Renal pelvis (tissue), 4 donors: ENCODE data around the gene ATP5MC2. TPM values are rescaled to one million over a fixed set of nuclear protein-coding genes. Genes with fewer than 3 reads are reported as not detected.
"Not testable (repeated sequence)": the region's sequence is repeated elsewhere in the genome, so short reads cannot be mapped to it uniquely, and the experiment has no call there.

Source experiments
- DNase-seq: peaks from one replicate; pipeline ENCODE4 v3.0.0-alpha.2; 2013
- polyA plus RNA-seq, 3 donors: library from polyadenylated mRNA; unstranded; fragments of 120-200 nt; gene quantifications; one replicate each; pipeline ENCODE4 v1.2.1, GENCODE V29; 2013; ENCODE audit not compliant: insufficient read length in 3 of 3

The ATP5MC2 gene
- polyA plus RNA-seq, 3 donors = 595 to 667 (median 599) TPM

DNA sequence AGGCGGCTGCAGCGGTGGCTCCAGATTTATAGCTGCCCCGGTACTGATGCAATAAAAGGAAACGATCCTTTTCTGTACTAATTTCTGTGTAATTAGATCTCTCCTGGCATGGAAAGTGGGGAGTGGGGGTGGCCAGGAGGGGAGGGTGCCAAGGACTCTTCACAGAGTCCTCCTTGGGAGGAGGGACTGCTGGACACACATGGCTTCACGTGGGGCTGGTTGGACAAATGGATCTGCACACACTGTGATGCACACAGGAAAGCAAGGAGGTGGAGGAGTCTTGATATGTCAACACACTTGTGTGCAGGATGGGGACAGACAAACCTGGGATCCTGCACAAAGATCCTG is 23.8 kb upstream of the ATP5MC2 start:
- DNase-seq = peak; percentile 38

DNA sequence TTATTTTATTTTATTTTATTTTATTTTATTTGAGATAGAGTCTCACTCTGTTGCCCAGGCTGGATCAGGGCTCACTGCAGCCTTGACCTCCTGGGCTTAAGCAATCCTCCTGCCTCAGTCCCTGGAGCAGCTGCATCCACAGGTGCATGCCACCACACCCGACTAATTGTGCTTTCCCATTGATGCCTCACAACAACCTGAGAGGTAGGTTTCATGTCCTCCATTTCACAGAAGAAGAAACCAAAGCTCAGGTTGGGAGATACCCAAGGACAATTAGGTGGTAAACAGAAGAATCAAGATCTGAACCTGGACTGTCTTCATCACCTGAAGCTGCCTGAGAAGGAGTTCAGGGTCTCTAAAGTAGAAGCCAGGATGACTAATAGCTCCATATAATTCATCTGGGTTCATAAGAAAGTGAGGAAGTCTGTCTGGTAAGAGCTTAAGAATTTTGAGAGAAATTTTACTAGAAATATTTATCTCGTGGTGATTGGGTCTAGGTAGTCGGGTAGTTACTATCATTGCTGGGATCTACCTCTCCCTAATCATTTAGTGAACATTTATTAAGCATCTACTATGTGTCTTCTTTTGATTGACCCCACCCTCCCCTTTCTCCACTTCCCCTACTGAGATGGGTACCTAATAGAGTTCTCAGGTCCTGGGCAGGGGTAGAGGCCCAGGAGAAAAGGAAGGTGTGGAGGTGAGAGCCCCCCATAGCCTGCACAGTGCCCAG is 23.2 kb upstream of the ATP5MC2 start:
- DNase-seq = no peak

DNA sequence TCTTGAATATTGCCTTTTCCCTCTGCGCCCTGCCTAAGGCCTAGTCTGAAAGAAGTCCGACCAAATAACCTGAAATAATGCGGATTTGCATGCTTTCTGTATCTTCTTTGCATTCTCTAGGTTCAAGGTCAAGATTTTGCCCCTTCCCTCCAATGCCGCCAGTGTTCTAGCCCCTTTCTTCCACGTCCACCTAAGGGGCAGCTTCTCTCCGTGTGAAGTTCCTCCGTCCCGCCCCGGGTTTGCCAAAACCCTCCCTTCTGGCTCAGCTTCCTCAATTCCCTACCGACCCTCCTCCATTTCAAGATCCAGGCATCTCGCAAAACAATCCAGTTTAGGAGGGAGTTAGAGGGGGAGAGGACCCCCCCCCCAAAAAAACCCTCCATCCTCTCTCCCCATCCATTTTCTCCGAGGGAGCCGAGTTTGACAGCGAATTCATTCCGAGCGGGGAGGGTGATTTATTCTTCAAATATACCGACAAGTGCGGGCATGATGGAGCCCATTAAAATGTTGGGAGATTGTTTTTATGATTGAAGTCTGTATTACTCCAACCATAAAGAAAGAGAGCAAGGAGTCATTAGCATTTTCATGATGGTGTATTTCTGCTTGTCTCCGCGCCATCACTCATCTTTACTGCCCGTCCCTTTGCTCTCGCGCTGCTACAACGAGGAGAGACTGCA is 20.9 kb upstream of the ATP5MC2 start:
- DNase-seq = peak; percentile 56

DNA sequence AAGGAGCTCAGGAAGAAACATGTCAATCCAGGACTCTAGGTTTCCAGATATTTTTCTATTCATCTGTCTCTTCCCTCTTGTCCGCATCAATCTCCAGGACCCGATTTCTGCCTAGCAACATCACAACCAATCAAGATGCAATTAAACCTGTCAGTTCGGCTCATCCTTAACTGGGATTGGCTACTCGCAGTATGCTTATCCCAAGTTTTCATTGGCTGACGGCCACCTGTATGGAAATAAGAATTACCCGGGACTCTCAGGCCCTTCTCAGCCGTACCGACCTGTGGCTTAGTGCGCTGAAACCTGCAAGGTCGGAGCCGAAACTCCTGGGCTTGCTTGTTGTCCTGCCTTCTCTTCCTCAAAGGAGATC is 20.4 kb upstream of the ATP5MC2 start:
- DNase-seq = peak; percentile 91

DNA sequence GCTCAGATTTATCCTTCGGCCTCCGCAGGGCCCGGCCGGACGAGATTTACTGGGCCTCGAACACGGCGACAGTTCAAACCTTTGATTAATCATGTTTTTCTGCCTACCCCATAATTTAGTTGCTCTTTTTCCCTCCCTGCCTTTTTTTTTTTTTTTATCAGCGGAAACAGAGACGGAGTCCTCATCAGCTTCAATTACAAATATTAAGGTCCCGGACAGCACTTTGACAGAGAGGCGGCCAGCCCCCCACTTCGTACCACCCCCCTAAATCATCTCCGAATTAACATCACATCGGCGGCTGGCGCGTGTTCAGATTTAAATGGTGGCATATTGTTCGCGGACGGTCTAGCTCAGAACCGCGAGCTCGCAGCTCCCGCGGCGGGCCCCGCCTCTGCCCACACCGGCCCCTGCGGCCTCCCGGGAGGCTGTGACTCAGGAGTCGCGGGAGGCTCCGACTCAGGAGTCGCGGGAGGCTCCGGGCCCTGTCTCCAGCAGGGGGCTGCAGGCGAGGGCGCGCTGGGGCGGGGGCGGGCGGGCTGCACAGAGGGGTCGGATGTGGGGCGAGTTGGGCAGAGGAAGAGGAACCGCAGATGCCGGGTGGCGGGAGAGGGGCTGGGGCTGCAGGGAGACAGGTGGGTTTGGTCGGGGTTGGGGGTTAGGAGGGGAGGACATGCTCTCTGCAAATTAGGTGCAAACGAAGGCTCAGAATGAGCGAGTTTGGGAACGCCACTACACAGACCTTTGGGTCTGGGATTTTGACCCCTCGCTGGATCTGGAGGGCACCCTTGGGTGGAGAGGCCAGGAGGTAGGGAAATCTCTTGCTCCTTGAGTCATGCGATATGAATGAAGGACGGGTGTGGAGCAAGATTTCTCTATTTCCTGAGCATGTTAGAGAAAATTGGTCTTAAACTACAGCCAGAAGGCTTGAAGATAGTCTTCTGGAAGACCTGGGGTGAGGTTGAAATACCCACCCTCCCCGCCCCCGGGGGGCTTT is 19.6 kb upstream of the ATP5MC2 start:
- peak; percentile 42 for DNase-seq

DNA sequence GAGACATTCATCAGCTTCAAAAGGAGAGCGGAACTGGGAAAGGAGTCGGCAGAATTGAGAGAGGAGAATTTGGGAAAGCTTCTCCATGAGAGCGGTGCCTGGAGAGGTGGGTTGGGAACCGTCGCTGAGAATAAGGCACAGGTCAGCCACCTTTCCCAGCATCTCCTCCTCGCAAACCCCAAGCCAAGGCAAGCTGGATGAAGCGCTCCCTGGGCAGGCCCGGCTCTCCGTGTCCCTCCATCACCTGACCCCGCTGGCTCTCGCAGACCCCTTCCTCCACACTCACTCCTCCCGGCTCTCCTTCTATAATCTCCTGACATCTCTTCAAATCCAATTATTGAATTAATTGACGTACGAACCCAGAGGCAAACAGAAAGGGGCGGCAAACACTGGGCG is 18.9 kb upstream of the ATP5MC2 start:
- no peak for DNase-seq

DNA sequence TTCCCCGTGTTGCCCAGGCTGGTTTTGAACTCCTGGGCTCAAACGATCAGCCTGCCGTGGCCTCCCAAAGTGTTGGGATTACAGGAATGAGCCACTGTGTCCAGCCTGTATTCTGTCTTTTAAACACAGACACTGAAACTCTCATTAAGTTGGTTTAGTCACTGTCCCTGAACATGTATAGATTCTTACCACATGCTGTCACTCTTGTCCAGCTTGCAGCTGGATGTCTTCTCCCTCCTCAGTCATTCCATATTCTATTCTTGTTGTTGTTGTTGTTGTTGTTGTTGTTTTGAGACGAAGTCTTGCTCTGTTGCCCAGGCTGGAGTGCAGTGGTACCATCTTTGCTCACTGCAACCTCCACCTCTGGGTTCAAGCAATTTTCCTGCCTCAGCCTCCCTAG is 12.3 kb upstream of the ATP5MC2 start:
- DNase-seq = no peak

DNA sequence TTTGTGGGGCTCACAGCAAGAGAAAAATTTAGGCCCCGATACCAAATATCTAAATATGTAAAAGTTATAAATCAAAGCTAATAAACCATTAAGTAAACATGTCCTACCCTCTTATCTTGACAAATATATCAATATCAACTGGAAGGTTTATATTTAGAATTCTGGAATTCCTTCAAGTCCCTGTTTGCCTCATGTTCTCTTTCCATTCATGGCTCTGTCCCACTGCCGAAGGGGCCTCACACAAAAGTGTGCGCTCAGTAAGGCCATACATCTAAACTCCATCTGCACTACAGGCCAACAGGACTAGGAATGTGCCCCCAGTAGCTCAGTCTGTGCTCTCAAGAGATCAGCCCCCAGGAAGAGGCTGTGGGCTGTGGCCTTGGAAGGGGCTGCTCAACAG is 10.6 kb upstream of the ATP5MC2 start:
- no peak for DNase-seq

DNA sequence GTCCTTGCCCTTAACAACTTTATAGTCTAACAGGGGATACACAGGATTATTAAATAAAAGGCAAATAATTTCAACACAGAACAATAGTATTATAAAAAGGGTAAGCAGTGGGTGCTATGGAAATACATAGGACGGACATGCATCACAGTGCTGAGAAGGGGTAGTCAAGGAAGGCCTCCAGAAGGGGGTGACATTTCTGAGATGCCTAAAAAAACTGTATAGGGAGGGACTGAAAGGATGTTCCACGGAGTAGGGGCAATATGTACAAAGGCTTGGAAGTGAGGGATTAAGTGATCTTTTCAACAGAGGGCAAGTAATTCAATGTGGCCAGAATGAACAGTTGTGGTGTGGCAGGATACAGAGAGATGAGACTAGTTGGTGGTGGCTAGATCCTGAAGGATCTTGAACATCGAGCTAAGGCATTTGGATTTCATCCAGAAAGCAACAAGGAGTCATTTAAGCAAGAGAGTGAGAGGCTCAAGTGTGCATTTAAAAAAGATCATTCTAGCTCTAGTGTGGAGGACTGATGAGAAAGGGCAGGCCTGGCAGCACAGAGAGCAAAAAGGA is 8.9 kb upstream of the ATP5MC2 start:
- no peak for DNase-seq

DNA sequence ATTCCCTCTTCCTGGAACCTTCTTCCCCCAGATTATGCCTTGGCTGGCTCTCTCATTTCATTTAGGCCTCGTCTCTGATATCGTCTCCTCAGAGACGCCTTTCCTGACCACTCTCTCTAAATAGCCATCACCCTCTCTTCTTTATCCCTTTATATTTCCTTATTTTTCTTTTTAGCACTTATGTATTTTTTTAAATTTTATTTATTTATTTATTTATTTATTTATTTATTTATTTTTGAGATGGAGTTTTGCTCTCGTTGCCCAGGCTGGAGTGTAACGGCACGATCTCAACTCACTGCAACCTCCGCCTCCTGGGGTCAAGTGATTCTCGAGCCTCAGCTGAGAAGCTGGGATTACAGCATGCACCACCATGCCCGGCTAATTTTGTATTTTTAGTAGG is 8.1 kb upstream of the ATP5MC2 start:
- DNase-seq = no peak

DNA sequence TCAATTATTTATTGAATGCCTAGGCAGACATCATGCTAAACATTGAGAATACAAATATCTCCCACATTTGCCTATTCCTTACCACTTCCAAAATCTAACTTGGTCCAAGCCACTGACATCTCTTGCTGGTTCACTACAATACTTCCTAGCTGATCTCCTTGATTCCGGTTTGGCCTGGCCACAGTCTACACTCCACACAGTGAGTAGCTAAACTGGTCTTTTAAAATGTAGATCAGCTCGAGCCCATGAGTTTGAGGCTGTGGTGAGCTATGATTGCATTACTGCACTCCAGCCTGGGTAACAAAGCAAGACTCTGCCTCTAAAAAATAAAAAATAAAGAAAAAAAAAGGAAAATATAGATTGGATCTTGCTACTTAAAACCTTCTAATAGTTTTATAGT is 7.6 kb upstream of the ATP5MC2 start:
- DNase-seq = no peak

DNA sequence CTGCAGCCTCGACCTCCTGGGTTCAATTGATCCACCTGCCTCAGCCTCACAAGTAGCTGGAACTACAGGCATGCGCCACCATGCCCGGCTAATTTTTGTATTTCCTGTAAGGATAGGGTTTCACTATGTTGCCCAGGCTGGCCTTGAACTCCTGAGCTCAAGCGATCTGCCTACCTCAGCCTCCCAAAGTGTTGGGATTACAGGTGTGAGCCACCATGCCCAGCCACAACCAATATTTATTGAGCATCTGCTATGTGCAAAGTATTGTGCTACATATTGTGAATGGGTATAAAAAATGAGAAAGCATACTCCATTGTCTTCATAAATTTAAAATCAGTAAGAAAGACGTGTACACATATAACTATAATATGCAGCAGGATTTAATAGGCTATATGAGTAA is 4.2 kb upstream of the ATP5MC2 start:
- DNase-seq = not testable (repeated sequence)

DNA sequence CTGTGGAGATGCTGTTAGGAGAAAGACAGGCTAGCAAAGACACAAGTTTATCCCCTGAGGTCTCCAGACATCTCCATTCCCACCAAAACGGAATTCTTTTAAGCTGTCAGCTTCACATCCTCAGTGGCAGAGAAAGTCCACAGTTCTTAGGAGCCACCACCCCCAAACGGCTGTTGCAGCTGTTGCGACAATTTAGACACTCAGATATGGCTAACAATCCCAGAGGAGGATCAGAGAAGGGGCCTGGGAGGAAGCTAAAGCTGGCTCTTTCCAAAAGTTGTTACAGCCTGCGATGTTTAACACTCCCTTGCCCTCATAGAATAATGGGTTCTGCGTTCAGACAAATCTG is 1.9 kb upstream of the ATP5MC2 start:
- DNase-seq = peak; percentile 34

DNA sequence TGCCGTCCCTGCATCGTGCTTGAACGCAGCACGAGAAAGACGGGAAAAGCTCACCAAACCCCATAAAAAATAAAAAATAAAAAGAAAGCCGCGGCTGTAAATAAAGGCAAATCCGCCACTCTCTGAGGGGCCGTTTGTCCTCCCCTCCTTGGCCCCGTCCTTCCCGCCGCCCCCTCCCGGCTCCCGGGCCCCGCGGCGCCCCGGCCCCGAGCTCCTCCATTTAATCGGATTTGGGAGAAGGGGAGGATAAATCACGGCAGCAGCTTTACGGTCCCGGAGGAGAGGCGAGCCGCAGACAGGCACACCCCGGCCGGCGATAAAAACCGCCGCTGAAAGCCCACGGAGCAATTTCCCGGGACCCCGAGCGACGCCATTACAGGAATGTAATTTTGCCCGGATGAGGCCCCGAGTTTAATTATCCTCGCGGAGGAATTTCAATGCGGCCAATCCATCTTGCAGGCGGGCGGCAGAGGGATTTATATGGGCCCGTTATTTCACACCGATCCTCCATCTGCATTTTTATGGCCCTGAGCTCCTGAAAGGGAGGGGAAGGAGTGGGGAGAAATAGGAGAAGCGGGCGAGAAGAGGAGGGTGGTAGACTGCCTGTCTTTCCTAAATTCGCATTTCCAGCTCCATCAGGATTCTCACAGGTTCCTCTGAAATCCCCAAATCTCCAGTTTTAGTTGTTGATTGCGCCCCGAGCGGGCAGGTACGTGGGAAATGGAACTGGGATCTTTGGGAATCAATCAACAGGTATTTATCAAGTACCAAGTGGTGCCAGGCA is 1.3 kb upstream of the ATP5MC2 start:
- peak; percentile 75 for DNase-seq

DNA sequence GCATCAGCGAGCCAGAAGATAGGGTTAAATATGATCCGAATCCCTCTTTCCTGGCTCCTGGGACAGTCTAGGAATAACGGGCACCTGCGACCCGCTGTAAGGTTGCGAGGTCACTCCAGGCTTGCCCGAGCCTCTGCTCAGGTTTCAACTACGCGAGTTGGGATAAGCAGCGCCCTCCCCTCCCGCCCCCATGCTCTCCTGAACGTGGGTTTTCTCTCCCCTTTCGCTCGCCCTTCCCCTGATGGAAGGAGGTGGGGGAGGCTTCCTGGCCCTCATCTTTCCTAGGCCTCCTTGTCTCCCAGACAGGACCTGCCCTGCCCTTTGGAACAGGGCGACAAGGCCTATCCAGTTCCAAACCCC is 753 bp upstream of the ATP5MC2 start:
- peak; percentile 77 for DNase-seq

DNA sequence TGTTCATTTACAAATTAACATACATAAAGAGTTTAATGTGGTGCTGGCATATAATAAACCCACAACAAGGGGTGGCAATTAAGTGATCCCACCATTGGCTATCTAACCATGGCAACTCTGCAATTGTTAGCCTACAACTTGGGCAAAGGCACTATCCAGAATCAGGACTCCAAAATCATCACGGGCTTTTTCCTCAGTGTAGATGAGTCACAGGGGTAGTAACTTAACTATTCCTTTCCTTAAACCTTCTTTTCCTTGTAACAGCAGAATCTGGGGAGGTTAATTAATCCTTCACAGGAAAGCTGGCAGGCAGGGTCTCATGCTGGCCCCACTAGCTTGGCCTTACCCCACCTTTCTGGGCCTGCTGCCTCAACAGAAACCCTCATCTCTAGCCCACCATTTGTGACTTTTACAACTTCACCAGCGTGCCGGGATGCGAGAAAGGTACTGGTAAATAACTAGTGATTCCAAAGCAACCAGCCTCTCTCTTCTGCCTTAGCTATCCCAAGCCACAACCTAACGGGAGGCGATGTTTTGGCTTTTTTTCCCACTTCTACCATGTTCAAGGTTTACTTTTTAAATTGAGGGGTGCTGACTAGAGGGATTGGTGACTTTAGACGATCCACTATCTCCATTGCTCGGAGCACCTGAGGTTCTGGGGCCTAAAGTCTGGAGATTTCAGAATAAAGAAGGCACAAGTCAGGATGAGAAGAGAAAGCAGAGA is 744 bp downstream of the ATP5MC2 start:
- DNase-seq = no peak

DNA sequence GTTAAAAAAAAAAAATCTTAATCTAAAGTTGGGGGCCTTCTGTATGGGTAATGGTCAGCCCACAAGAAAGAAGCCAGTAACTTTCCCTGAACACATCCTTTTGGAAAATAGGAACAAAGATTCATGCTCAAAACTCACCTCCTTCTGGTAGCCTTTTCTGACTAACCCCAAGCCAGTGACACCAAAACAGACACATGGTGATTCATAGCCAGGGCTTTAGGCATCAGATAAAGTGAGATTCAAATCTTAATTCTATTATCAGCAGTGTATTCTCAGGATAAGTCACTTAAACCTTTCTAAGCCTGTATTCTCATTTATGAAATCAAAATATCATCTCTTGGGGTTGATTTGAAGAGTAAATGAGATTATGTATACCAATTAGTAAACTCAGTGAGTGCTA is 4.9 kb downstream of the ATP5MC2 start:
- DNase-seq = no peak

DNA sequence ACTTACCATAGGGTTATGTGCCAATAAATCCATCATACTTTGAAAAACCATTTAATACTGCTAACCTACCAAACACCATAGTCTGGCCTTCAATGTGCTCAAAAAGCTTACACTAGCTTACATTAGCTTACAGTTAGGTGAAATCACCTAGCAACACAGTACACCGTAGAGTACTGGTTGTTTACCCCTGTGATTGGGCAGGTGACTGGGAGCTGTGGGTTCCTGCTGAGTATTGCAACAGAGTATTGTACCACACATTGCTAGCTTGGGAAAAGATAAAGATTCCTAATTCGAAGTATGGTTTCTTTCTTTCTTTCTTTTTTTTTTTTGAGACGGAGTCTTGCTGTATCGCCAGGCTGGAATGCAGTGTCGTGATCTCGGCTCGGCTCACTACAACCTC is 5.6 kb downstream of the ATP5MC2 start:
- DNase-seq = no peak

DNA sequence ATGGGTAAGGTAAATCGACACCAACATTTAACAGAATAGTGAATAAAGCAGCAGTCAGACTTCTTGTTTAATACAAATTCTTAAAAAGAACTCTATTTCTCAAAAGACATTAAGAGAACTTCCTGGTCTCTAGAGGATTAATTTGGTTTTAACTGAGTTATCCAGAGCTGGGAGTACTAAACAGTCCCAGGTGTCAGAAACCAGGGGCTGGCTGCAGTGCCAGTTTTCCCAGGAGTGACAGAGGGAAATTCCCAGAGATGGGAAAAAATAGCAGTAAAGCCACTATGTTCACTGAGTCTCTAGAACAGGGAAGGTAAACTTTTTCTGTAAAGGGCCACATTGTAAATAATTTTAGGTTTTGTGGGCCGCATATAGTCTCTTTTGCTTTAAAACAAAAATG is 8.8 kb downstream of the ATP5MC2 start:
- DNase-seq = no peak

DNA sequence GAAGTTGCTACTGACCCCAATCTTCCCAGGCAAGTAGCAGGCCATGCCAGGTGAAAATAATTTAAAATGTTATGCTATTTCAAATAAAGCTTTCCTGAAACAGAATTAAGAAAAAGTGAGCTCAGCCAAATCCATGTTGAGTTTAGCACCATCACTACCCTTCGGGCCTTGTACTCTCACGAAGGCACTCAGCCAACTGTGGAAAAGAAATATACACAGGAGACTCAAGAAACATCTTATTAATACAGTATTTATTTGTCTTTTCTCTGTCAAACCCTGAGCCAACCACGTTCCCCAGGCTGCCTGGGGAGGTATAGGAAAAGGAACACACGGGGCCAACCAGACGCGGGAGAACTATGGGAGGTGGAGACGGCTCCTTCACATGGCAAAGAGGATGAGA is 10.9 kb downstream of the ATP5MC2 start:
- no peak for DNase-seq

DNA sequence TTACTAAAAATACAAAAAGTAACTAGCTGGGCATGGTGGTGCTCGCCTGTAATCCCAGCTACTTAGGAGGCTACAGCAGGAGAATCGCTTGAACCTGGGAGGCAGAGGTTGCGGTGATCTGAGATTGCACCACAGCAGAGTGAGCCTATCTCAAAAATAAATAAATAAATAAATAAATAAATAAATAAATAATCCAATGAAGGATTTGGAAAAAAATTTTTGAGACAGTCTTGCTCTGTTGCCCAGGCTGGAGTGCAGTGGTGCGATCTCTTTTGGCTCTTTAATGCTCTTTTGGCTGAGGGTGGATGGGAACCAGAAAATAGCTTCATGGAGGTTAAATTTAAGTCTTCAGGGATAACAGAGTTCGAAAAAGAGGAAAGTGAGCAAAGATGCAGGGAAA is 11.7 kb downstream of the ATP5MC2 start:
- no peak for DNase-seq
